ENCODE results near the gene BARHL1. TPM values are rescaled to one million over a fixed set of nuclear protein-coding genes. Genes with fewer than 3 reads are reported as not detected.

BARHL1 gene
- total RNA-seq, 1 experiment from 2014 or later: 0.15 TPM

GRCh38 chr9:132639322-132639721 is 56.9 kb downstream of the BARHL1 start (continued):
- TF ChIP-seq ZNF281 (CRISPR knock-in tag; IDR thresholded peaks at IDR 0.05) (no peak), FOXP1 (CRISPR knock-in tag; IDR thresholded peaks at IDR 0.05; ENCODE audit: borderline replicate concordance) (no peak), FOXK1 (CRISPR knock-in tag; IDR thresholded peaks at IDR 0.05) (no peak), ZNF138 (CRISPR knock-in tag; conservative IDR thresholded peaks at IDR 0.05) (no peak), GTF2I (CRISPR knock-in tag; conservative IDR thresholded peaks at IDR 0.05) (no peak), ZNF317 (CRISPR knock-in tag; IDR thresholded peaks at IDR 0.05; ENCODE audit: borderline replicate concordance, low read depth) (no peak)
- TF ChIP-seq, protein P1, sequence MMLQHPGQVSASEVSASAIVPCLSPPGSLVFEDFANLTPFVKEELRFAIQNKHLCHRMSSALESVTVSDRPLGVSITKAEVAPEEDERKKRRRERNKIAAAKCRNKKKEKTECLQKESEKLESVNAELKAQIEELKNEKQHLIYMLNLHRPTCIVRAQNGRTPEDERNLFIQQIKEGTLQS (CRISPR knock-in tag; conservative IDR thresholded peaks at IDR 0.05): no peak

Other genes starting within 250 kb of the BARHL1 start
- 26.0 to 30.1 TPM (median 26.7 TPM) in 3 replicates for gene SETX, start 227.6 kb upstream of the BARHL1 start, total RNA-seq (2021)
- 18.3 to 23.8 TPM (median 20.5 TPM) in 3 replicates for gene TTF1, start 175.8 kb upstream of the BARHL1 start, total RNA-seq (2021)
- 0.96 to 1.2 TPM (median 1.2 TPM) in 3 replicates for gene CFAP77, start 172.4 kb upstream of the BARHL1 start, total RNA-seq (2021)
- 24.0 to 26.2 TPM (median 24.7 TPM) in 3 replicates for gene DDX31, start 87.4 kb downstream of the BARHL1 start, total RNA-seq (2021)
- gene GTF3C4, start 87.9 kb downstream of the BARHL1 start, total RNA-seq (2021): 28.5 to 31.6 TPM (median 29.1 TPM) in 3 replicates

All from WTC11 (cell line).